Endothelial cell of umbilical vein (primary cell): Measurements from ENCODE around the gene FBN2. TPM values are rescaled to one million over a fixed set of nuclear protein-coding genes. Genes with fewer than 3 reads are reported as not detected.

Experiments
- BruUV-seq: library from RNA; stranded (reverse); fragments of 400-500 nt; replicated peaks from 2 replicates; lab custom pipeline; 2021; lab: Mats Ljungman, UMichigan
- CTCF ChIA-PET: fragments of 300-600, 350-600 bp; sonication (Branson Sonifier 250); formaldehyde crosslinking; loops from one replicate; lab custom pipeline; 2021; ENCODE audit warnings: antibody characterized with exemption, inconsistent platforms; lab: Charles Lee
- POLR2A ChIA-PET: fragments of 300-600, 350-600 bp; sonication (Branson Sonifier 250); formaldehyde crosslinking; loops from one replicate; lab custom pipeline; 2021; ENCODE audit warnings: antibody characterized with exemption, inconsistent platforms; lab: Charles Lee
- DNase-seq: peaks from one replicate; pipeline ENCODE4 v3.0.0-alpha.2; 2011; ENCODE audit warnings: low read depth, low spot score
- FAIRE-seq: peaks from 2 replicates; lab custom pipeline; 2011; peaks lifted over from hg19 to GRCh38; lab: Jason Lieb, UNC
- H2AFZ ChIP-seq: 2 replicates; pipeline ENCODE4 v1.6.0; 2012; ENCODE audit warnings: low read depth, low read length, control low read depth, inconsistent platforms
- H3K27ac ChIP-seq: 2 replicates; pipeline ENCODE4 v1.5.1; 2011; ENCODE audit warnings: low read depth, mild to moderate bottlenecking, control low read depth, low read length, moderate library complexity; ENCODE audit not compliant: insufficient read depth
- H3K27me3 ChIP-seq, 2 experiments: 2 replicates each; pipeline versions ENCODE4 v1.6.0 to v1.6.1; 2011; ENCODE audit warnings: low read length in 2 of 2, mixed read lengths in 1 of 2; ENCODE audit not compliant: control insufficient read depth in 2 of 2, insufficient read depth in 2 of 2
- H3K36me3 ChIP-seq, 2 experiments: 2 replicates in 1 of 2; 3 replicates in 1 of 2; pipeline ENCODE4 v1.5.1; 2011; ENCODE audit warnings: low read length in 2 of 2, mild to moderate bottlenecking in 1 of 2, moderate library complexity in 1 of 2; ENCODE audit not compliant: control insufficient read depth in 2 of 2, insufficient read depth in 2 of 2; ENCODE audit errors: extremely low read depth in 1 of 2
- H3K4me1 ChIP-seq: 3 replicates; pipeline ENCODE4 v1.5.1; 2011; ENCODE audit warnings: mild to moderate bottlenecking, low read length; ENCODE audit not compliant: control insufficient read depth, insufficient read depth; ENCODE audit errors: extremely low read depth
- H3K4me2 ChIP-seq: 2 replicates; pipeline ENCODE4 v1.6.1; 2011; ENCODE audit warnings: low read length, control low read depth, mixed read lengths; ENCODE audit not compliant: insufficient read depth
- H3K4me3 ChIP-seq, 3 experiments: fragments of 200-600 bp in 1 of 3; sonication (generic), shearing (Covaris generic) in 1 of 3; replicated peaks in 1 of 3; 2 replicates each; pipeline ENCODE4 v1.5.1; 2011 to 2016; ENCODE audit warnings: control low read depth in 3 of 3, low read length in 3 of 3, mild to moderate bottlenecking in 2 of 3, inconsistent platforms in 1 of 3, low read depth in 1 of 3, moderate library complexity in 1 of 3; ENCODE audit not compliant: insufficient read depth in 1 of 3
- H3K79me2 ChIP-seq: 2 replicates; pipeline ENCODE4 v1.6.0; 2012; ENCODE audit warnings: low read length, inconsistent platforms; ENCODE audit not compliant: control insufficient read depth, insufficient read depth
- H3K9ac ChIP-seq: replicated peaks from 2 replicates; pipeline ENCODE3; 2011; ENCODE audit warnings: low read length, control low read depth; ENCODE audit not compliant: insufficient read depth; ENCODE audit errors: extremely low read depth
- H3K9me1 ChIP-seq: replicated peaks from 3 replicates; pipeline ENCODE4 v1.6.0; 2011; ENCODE audit warnings: mild to moderate bottlenecking, low read length; ENCODE audit not compliant: control insufficient read depth, insufficient read depth; ENCODE audit errors: extremely low read depth
- H3K9me3 ChIP-seq: replicated peaks from 2 replicates; pipeline ENCODE4 v1.5.1; 2012; ENCODE audit warnings: low read length, inconsistent platforms; ENCODE audit not compliant: control insufficient read depth, insufficient read depth
- H4K20me1 ChIP-seq: replicated peaks from 2 replicates; pipeline ENCODE3; 2011; ENCODE audit warnings: mild to moderate bottlenecking, low read length; ENCODE audit not compliant: control insufficient read depth, insufficient read depth; ENCODE audit errors: extremely low read depth
- EZH2 ChIP-seq: IDR thresholded peaks from 2 replicates; pipeline ENCODE4 v1.6.1; 2012; ENCODE audit warnings: borderline replicate concordance, low read depth, mild to moderate bottlenecking, moderate library complexity, low read length, inconsistent platforms; ENCODE audit not compliant: severe bottlenecking
- FOS ChIP-seq: IDR thresholded peaks from 2 replicates; pipeline ENCODE4 v1.6.1; 2011; ENCODE audit warnings: mild to moderate bottlenecking, low read length, moderate library complexity, borderline replicate concordance; ENCODE audit not compliant: insufficient read depth
- GATA2 ChIP-seq: IDR thresholded peaks from 2 replicates; pipeline ENCODE4 v1.7.0; 2011; ENCODE audit warnings: low read depth, mild to moderate bottlenecking, moderate library complexity, mixed read lengths, low read length; ENCODE audit not compliant: insufficient read length, insufficient read depth
- JUN ChIP-seq: IDR thresholded peaks from 2 replicates; pipeline ENCODE4 v1.6.1; 2011; ENCODE audit warnings: borderline replicate concordance, low read depth; ENCODE audit not compliant: insufficient read length, insufficient read depth
- MYC ChIP-seq: IDR thresholded peaks from one replicate; pipeline ENCODE4 v1.6.1; 2011; ENCODE audit warnings: mild to moderate bottlenecking, low read depth, low read length
- POLR2A ChIP-seq: IDR thresholded peaks from 2 replicates; pipeline ENCODE4 v1.6.1; 2012; ENCODE audit warnings: low read depth, mild to moderate bottlenecking, control low read depth, low read length
- POLR2AphosphoS5 ChIP-seq: IDR thresholded peaks from 2 replicates; pipeline ENCODE4 v1.6.1; 2012; ENCODE audit warnings: low read depth, mild to moderate bottlenecking, control low read depth, low read length, moderate library complexity; ENCODE audit not compliant: insufficient read depth
- dilution Hi-C: fragments of 300-500 bp; cut with MboI; formaldehyde crosslinking; loops from one replicate; pipeline ENCODE4 v1.15.0; 2019; ENCODE audit warnings: low sequenced_read_pairs; ENCODE audit not compliant: extremely low pct_ligation_motif_present
- intact Hi-C: fragments of 100-400 bp; cut with micrococcal nuclease; formaldehyde crosslinking; loops from one replicate; pipeline ENCODE4 v1.10.0; 2022
- polyA plus RNA-seq, 4 experiments: library from polyadenylated mRNA; depleted of rRNA in 3 of 4; stranded (reverse) in 3 of 4; unstranded in 1 of 4; fragments of >200 nt; gene quantifications; 2 replicates each; pipeline versions ENCODE4 v1.2.1 to v1.2.3, GENCODE V29; 2011 to 2012; ENCODE audit warnings: missing spikeins in 1 of 4
- total RNA-seq: library from RNA; stranded (reverse); gene quantifications from 2 replicates; pipeline ENCODE4 v1.2.3, GENCODE V29; 2021
- TF ChIP-seq, protein P1 (sequence below): IDR thresholded peaks from 2 replicates; pipeline ENCODE4 v1.6.1; 2011; ENCODE audit not compliant: insufficient read depth, insufficient read length
- TF ChIP-seq, protein P2 (sequence below), 2 donors: IDR thresholded peaks; 1 replicate in 1 of 2; 2 replicates in 1 of 2; pipeline ENCODE4 v1.5.1; 2011; ENCODE audit warnings: low read length in 2 of 2, mild to moderate bottlenecking in 2 of 2, moderate library complexity in 2 of 2, control low read depth in 1 of 2, inconsistent platforms in 1 of 2, low read depth in 1 of 2; ENCODE audit not compliant: insufficient read depth in 1 of 2; ENCODE audit errors: extremely low read depth in 1 of 2

Gene FBN2
- total and polyA plus RNA-seq, 2 donors (not counting 3 experiments of a cell fraction or from before 2014, with no cell fraction given): 21.8 to 57.4 TPM

DNA sequence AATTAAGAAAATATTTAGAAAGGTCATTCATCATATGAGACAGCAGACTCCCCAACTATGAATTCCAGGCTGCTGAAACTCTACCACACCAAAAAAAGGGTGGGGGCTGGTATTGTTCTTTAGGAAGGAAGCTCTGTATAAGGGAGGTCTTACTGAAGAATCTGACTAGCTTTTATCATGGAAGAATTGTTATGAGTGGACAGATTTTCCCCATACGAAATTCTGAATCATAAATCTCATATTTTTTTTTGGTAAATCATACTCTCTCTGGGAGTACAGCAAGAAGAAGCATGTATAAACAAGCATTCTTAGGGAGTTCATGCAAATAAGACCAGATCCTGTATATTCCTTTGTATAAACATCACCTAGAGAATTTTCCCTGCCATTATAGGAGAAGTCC is 234.5 kb downstream of the FBN2 start:
- Histone ChIP-seq H3K4me1 (no peaks in the 10 kb centered on the region), H2AFZ (no peak overlapping the region), H3K36me3 (no peaks in the 10 kb centered on the region), H3K79me2 (no peaks in the 10 kb centered on the region), H3K4me3 (no peak overlapping the region), H3K27me3 (no peaks in the 10 kb centered on the region), H3K27ac (no peak overlapping the region), H3K4me2 (no peak overlapping the region), H3K9me3 (no peaks in the 10 kb centered on the region), H3K9ac (no peak overlapping the region), H3K9me1 (no peaks in the 10 kb centered on the region), H4K20me1 (no peaks in the 10 kb centered on the region)
- BruUV-seq: no TSS peak
- POLR2A ChIA-PET: no interaction called here
- CTCF ChIA-PET: no interaction called here
- dilution Hi-C loops (no loop called here), intact Hi-C loops (no loop called here)
- no peak for TF ChIP-seq POLR2AphosphoS5
- TF ChIP-seq FOS: no peak
- TF ChIP-seq MYC: no peak
- TF ChIP-seq, protein P1, sequence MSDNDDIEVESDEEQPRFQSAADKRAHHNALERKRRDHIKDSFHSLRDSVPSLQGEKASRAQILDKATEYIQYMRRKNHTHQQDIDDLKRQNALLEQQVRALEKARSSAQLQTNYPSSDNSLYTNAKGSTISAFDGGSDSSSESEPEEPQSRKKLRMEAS: no peak
- TF ChIP-seq, protein P2, sequence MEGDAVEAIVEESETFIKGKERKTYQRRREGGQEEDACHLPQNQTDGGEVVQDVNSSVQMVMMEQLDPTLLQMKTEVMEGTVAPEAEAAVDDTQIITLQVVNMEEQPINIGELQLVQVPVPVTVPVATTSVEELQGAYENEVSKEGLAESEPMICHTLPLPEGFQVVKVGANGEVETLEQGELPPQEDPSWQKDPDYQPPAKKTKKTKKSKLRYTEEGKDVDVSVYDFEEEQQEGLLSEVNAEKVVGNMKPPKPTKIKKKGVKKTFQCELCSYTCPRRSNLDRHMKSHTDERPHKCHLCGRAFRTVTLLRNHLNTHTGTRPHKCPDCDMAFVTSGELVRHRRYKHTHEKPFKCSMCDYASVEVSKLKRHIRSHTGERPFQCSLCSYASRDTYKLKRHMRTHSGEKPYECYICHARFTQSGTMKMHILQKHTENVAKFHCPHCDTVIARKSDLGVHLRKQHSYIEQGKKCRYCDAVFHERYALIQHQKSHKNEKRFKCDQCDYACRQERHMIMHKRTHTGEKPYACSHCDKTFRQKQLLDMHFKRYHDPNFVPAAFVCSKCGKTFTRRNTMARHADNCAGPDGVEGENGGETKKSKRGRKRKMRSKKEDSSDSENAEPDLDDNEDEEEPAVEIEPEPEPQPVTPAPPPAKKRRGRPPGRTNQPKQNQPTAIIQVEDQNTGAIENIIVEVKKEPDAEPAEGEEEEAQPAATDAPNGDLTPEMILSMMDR (IDR thresholded peaks at IDR 0.05; ENCODE audit: extremely low read depth in 1 of 2, insufficient read depth in 1 of 2, low read depth in 1 of 2, low read length in 2 of 2): no peak
- TF ChIP-seq POLR2A: no peak
- TF ChIP-seq GATA2: no peak
- TF ChIP-seq EZH2: no peak
- TF ChIP-seq JUN: no peak
- no peak for FAIRE-seq
- DNase-seq: no peak
